K562 (cell line): Measurements from ENCODE around the gene DDAH2. TPM values are rescaled to one million over a fixed set of nuclear protein-coding genes. Genes with fewer than 3 reads are reported as not detected.

ENCODE experiments used
- AFF1 ChIP-seq, 2 experiments: fragments of 450-650 bp; IDR thresholded peaks; 2 replicates each; pipeline ENCODE4 v1.6.1; 2018; ENCODE audit warnings: mild to moderate bottlenecking in 2 of 2, low read depth in 1 of 2; ENCODE audit not compliant: partially characterized antibody in 2 of 2
- E2F8 ChIP-seq: fragments of 450-650 bp; IDR thresholded peaks from 2 replicates; pipeline ENCODE4 v1.7.1; 2018; ENCODE audit warnings: mild to moderate bottlenecking, low read depth; ENCODE audit not compliant: partially characterized antibody
- SIN3A ChIP-seq, 2 experiments: fragments of 150-350 bp in 1 of 2; IDR thresholded peaks; 2 replicates each; pipeline ENCODE4 v1.6.1; 2011 to 2016; ENCODE audit warnings: borderline replicate concordance in 2 of 2, low read depth in 2 of 2, low read length in 2 of 2, mild to moderate bottlenecking in 2 of 2, moderate library complexity in 2 of 2; ENCODE audit not compliant: control insufficient read depth in 1 of 2
- ZNF77 ChIP-seq: fragments of 250-450 bp; sonication (Bioruptor Pico); IDR thresholded peaks from 2 replicates; pipeline ENCODE4 v1.5.0; 2020
- polyA plus RNA-seq, 8 experiments: library from polyadenylated mRNA; depleted of rRNA in 4 of 8; stranded (reverse) in 5 of 8; unstranded in 3 of 8; fragments of >200 nt; fragmentation: Nextera tagmentation in 2 of 8; fragmentation: Illumina TruSeq in 1 of 8; extraction: Ambion mirVana in 2 of 8; extraction: Trizol in 1 of 8; gene quantifications; 2 replicates each; pipeline versions ENCODE4 v1.2.1 to v1.2.3, GENCODE V29; 2011 to 2014; ENCODE audit warnings: inconsistent platforms in 1 of 8, missing spikeins in 1 of 8
- total RNA-seq, 7 experiments: library from RNA; depleted of rRNA in 6 of 7; stranded (reverse); fragments of >200 nt in 6 of 7; fragmentation: Illumina TruSeq in 2 of 7; extraction: Trizol in 2 of 7; gene quantifications; 2 replicates each; pipeline versions ENCODE4 v1.2.1 to v1.2.3, GENCODE V29; 2011 to 2021; ENCODE audit warnings: low replicate concordance in 1 of 7
- TF ChIP-seq, protein P1 (sequence below): fragments of 250-450 bp; sonication (Bioruptor Pico); IDR thresholded peaks from 2 replicates; pipeline ENCODE4 v1.5.0; 2021
- TF ChIP-seq, protein P2 (sequence below): sonication (generic); formaldehyde crosslinking; IDR thresholded peaks from 2 replicates; pipeline ENCODE4 v1.8.0; 2023; ENCODE audit warnings: mild to moderate bottlenecking, missing genetic modification reagents
- TF ChIP-seq, protein P3 (sequence below): fragments of 250-450 bp; sonication (Bioruptor Pico); IDR thresholded peaks from 2 replicates; pipeline ENCODE4 v1.8.0; 2022; ENCODE audit warnings: inconsistent platforms
- TF ChIP-seq, protein P4 (sequence below): fragments of 250-450 bp; sonication (Bioruptor Pico); IDR thresholded peaks from 2 replicates; pipeline ENCODE4 v1.8.0; 2022; ENCODE audit warnings: inconsistent platforms, mild to moderate bottlenecking, moderate library complexity, borderline replicate concordance

The DDAH2 gene
- total and polyA plus RNA-seq, 9 of the 15 experiments (the other 6 are each of a cell fraction or from before 2014, with no cell fraction given) = 1.8 to 45.4 (median 21.4) TPM

DNA sequence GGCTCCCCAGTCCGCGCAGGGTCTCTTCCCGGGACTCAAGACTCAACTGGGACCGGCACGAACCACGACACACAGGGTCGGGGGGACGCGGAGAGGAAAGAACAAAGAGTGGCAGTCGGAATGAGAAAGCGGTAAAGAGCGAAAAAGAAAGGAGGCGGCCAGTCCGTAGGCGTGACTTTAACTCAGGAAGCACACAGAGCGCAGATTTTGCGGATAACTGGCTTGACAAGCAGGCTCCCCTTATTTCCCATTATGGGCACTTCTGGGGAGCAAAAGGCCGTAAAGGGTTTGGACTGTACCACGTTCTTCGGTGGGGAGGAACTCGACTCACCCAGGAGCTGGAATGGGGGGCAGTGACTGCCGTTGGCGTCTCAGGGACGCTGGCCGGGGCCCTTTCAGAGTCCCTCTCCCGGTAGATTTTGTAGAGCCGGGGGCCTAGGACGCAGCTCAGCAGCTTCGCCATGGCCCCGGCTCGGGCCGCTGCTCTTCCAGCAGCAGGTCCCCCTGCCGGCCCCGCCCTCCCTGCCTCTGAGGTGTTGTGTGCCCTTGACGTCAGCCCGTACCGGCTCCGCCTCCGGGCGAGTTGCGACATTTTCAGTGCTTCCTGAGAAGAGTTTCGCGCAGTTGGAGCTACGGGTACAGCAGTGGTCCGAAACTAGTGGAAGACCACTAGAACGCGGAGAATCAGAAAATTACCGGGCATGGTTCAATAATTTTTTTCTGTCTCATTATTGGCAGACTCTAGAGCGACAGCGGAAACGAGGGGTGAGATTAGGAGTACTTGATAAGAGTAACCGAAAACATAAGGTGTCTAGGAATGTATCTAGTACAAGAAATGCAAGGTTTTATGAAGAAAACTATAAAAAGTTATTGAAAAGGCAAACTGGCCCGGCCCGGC is 26.0 kb downstream of the DDAH2 start, which contains the start of gene ABHD16A (continued):
- TF ChIP-seq AFF1 (IDR thresholded peaks at IDR 0.05; ENCODE audit: low read depth in 1 of 2, partially characterized antibody in 2 of 2) = peak; percentile 54 to 99
- TF ChIP-seq, protein P1, sequence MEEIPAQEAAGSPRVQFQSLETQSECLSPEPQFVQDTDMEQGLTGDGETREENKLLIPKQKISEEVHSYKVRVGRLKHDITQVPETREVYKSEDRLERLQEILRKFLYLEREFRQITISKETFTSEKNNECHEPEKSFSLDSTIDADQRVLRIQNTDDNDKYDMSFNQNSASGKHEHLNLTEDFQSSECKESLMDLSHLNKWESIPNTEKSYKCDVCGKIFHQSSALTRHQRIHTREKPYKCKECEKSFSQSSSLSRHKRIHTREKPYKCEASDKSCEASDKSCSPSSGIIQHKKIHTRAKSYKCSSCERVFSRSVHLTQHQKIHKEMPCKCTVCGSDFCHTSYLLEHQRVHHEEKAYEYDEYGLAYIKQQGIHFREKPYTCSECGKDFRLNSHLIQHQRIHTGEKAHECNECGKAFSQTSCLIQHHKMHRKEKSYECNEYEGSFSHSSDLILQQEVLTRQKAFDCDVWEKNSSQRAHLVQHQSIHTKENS = no peak
- TF ChIP-seq, protein P2, sequence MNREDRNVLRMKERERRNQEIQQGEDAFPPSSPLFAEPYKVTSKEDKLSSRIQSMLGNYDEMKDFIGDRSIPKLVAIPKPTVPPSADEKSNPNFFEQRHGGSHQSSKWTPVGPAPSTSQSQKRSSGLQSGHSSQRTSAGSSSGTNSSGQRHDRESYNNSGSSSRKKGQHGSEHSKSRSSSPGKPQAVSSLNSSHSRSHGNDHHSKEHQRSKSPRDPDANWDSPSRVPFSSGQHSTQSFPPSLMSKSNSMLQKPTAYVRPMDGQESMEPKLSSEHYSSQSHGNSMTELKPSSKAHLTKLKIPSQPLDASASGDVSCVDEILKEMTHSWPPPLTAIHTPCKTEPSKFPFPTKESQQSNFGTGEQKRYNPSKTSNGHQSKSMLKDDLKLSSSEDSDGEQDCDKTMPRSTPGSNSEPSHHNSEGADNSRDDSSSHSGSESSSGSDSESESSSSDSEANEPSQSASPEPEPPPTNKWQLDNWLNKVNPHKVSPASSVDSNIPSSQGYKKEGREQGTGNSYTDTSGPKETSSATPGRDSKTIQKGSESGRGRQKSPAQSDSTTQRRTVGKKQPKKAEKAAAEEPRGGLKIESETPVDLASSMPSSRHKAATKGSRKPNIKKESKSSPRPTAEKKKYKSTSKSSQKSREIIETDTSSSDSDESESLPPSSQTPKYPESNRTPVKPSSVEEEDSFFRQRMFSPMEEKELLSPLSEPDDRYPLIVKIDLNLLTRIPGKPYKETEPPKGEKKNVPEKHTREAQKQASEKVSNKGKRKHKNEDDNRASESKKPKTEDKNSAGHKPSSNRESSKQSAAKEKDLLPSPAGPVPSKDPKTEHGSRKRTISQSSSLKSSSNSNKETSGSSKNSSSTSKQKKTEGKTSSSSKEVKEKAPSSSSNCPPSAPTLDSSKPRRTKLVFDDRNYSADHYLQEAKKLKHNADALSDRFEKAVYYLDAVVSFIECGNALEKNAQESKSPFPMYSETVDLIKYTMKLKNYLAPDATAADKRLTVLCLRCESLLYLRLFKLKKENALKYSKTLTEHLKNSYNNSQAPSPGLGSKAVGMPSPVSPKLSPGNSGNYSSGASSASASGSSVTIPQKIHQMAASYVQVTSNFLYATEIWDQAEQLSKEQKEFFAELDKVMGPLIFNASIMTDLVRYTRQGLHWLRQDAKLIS (CRISPR knock-in tag) = peak; percentile 85
- no peak for TF ChIP-seq ZNF77 (CRISPR knock-in tag)
- TF ChIP-seq SIN3A (IDR thresholded peaks at IDR 0.05; ENCODE audit: borderline replicate concordance in 2 of 2, control insufficient read depth in 1 of 2, low read depth in 2 of 2, low read length in 2 of 2) = peak; percentile 71 to 95
- peak; percentile 33 for TF ChIP-seq E2F8
- TF ChIP-seq, protein P3, sequence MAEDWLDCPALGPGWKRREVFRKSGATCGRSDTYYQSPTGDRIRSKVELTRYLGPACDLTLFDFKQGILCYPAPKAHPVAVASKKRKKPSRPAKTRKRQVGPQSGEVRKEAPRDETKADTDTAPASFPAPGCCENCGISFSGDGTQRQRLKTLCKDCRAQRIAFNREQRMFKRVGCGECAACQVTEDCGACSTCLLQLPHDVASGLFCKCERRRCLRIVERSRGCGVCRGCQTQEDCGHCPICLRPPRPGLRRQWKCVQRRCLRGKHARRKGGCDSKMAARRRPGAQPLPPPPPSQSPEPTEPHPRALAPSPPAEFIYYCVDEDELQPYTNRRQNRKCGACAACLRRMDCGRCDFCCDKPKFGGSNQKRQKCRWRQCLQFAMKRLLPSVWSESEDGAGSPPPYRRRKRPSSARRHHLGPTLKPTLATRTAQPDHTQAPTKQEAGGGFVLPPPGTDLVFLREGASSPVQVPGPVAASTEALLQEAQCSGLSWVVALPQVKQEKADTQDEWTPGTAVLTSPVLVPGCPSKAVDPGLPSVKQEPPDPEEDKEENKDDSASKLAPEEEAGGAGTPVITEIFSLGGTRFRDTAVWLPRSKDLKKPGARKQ (CRISPR knock-in tag) = no peak
- TF ChIP-seq, protein P4, sequence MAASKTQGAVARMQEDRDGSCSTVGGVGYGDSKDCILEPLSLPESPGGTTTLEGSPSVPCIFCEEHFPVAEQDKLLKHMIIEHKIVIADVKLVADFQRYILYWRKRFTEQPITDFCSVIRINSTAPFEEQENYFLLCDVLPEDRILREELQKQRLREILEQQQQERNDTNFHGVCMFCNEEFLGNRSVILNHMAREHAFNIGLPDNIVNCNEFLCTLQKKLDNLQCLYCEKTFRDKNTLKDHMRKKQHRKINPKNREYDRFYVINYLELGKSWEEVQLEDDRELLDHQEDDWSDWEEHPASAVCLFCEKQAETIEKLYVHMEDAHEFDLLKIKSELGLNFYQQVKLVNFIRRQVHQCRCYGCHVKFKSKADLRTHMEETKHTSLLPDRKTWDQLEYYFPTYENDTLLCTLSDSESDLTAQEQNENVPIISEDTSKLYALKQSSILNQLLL (CRISPR knock-in tag) = no peak
